ENCODE data around the gene AIF1L. TPM values are rescaled to one million over a fixed set of nuclear protein-coding genes. Genes with fewer than 3 reads are reported as not detected.

AIF1L gene
- total and polyA plus RNA-seq, 2 of the 13 experiments (the other 11 are each of a cell fraction or from before 2014, with no cell fraction given), result 12.4 to 36.5 TPM

GRCh38 chr9:131105952-131106351, 9.6 kb downstream of the AIF1L start:
- TF ChIP-seq SMC3 (IDR thresholded peaks at IDR 0.05; ENCODE audit: low read length) (no peak), GPN1 (CRISPR knock-in tag; IDR thresholded peaks at IDR 0.05; ENCODE audit: borderline replicate concordance) (no peak)
- FAIRE-seq, result no peak
- H3K4me3 ChIP-seq (replicated peaks in 1 of 3; ENCODE audit: insufficient read depth in 1 of 3, low read depth in 2 of 3, low read length in 3 of 3), result no peak overlapping the region
- no peaks in the 10 kb centered on the region for H3K27me3 ChIP-seq (ENCODE audit: control insufficient read depth in 1 of 2, insufficient read depth in 2 of 2, low read length in 2 of 2)
- no peak overlapping the region for H3K9ac ChIP-seq (ENCODE audit: insufficient read depth, low read depth, low read length)
- ATAC-seq, result no peak
- H3K4me1 ChIP-seq (ENCODE audit: insufficient read depth, low read length), result peaks cover 1% of the 10 kb centered on the region
- no peak overlapping the region for H3K4me2 ChIP-seq (ENCODE audit: low read depth, low read length)
- in situ Hi-C loops (cut with HindIII; ENCODE audit: extremely low pct_ligation_motif_present, low pct_unique_long_range_greater_than_20kb), result no loop called here
- POLR2A ChIA-PET, result no interaction called here
- CTCF ChIA-PET (ENCODE audit: low intra/inter-chr PET ratio, low total read pairs), result no interaction called here
- intact Hi-C loops (cut with micrococcal nuclease; ENCODE audit: unreplicated experiment), result no loop called here
- WGBS (ENCODE audit: low lambda C conversion rate), result 93% methylated on average over 8 of the region's 8 CpGs
- DNase-seq (ENCODE audit: low spot score), result no peak
- H3K36me3 ChIP-seq (replicated peaks in 1 of 2; ENCODE audit: control insufficient read depth in 1 of 2, insufficient read depth in 2 of 2, low read length in 2 of 2), result no peaks in the 10 kb centered on the region
- no peak overlapping the region for H3K27ac ChIP-seq (ENCODE audit: extremely low read length, insufficient read depth, low read length)
- H2AFZ ChIP-seq (ENCODE audit: low read length), result no peak overlapping the region
- no peaks in the 10 kb centered on the region for H3K9me3 ChIP-seq (ENCODE audit: low read length)
- no peaks in the 10 kb centered on the region for H3K79me2 ChIP-seq (ENCODE audit: insufficient read depth, low read length)
- no TSS peak for BruUV-seq (replicated peaks)
- no peaks in the 10 kb centered on the region for H4K20me1 ChIP-seq (ENCODE audit: insufficient read depth, low read length)

- WGBS (ENCODE audit: low lambda C conversion rate), result 84% methylated on average over 8 of the region's 8 CpGs
- no peaks in the 10 kb centered on the region for H3K79me2 ChIP-seq (ENCODE audit: insufficient read depth, low read length)
- ChIA-PET CTCF (ENCODE audit: low intra/inter-chr PET ratio, low total read pairs) (no interaction called here), POLR2A (interaction anchor here (1.4 kb wide), 1 partner anchor 10 kb away, joined by 4 read pairs; no protein-coding TSS in a partner anchor)
- DNase-seq (ENCODE audit: low spot score) (no peak), FAIRE-seq (no peak), ATAC-seq (no peak)
- no TSS peak for BruUV-seq (replicated peaks)
- H4K20me1 ChIP-seq (ENCODE audit: insufficient read depth, low read length), result no peaks in the 10 kb centered on the region
- peaks cover 17% of the 10 kb centered on the region for H3K4me1 ChIP-seq (ENCODE audit: insufficient read depth, low read length)
- H3K36me3 ChIP-seq (replicated peaks in 1 of 2; ENCODE audit: control insufficient read depth in 1 of 2, insufficient read depth in 2 of 2, low read length in 2 of 2), result no peaks in the 10 kb centered on the region
- in situ Hi-C loops (cut with HindIII; ENCODE audit: extremely low pct_ligation_motif_present, low pct_unique_long_range_greater_than_20kb) (no loop called here), intact Hi-C loops (cut with micrococcal nuclease; ENCODE audit: unreplicated experiment) (no loop called here)
- H3K27ac ChIP-seq (ENCODE audit: extremely low read length, insufficient read depth, low read length), result no peak overlapping the region
- no peak overlapping the region for H2AFZ ChIP-seq (ENCODE audit: low read length)
- TF ChIP-seq U2AF2 (IDR thresholded peaks at IDR 0.05; ENCODE audit: low read depth, low read length), result no peak
- TF ChIP-seq MED1 (CRISPR knock-in tag; IDR thresholded peaks at IDR 0.05), result no peak
- TF ChIP-seq ZBTB7B (CRISPR knock-in tag; IDR thresholded peaks at IDR 0.05), result no peak
- TF ChIP-seq, protein P1, sequence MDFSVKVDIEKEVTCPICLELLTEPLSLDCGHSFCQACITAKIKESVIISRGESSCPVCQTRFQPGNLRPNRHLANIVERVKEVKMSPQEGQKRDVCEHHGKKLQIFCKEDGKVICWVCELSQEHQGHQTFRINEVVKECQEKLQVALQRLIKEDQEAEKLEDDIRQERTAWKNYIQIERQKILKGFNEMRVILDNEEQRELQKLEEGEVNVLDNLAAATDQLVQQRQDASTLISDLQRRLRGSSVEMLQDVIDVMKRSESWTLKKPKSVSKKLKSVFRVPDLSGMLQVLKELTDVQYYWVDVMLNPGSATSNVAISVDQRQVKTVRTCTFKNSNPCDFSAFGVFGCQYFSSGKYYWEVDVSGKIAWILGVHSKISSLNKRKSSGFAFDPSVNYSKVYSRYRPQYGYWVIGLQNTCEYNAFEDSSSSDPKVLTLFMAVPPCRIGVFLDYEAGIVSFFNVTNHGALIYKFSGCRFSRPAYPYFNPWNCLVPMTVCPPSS (IDR thresholded peaks at IDR 0.05), result no peak
- no peak for TF ChIP-seq ZNF12 (CRISPR knock-in tag; IDR thresholded peaks at IDR 0.05)
- no peak for TF ChIP-seq RARG (CRISPR knock-in tag; IDR thresholded peaks at IDR 0.05; ENCODE audit: low read depth)
- no peak for TF ChIP-seq ZNF431 (CRISPR knock-in tag; IDR thresholded peaks at IDR 0.05; ENCODE audit: borderline replicate concordance, low read depth)
- TF ChIP-seq, protein P2, sequence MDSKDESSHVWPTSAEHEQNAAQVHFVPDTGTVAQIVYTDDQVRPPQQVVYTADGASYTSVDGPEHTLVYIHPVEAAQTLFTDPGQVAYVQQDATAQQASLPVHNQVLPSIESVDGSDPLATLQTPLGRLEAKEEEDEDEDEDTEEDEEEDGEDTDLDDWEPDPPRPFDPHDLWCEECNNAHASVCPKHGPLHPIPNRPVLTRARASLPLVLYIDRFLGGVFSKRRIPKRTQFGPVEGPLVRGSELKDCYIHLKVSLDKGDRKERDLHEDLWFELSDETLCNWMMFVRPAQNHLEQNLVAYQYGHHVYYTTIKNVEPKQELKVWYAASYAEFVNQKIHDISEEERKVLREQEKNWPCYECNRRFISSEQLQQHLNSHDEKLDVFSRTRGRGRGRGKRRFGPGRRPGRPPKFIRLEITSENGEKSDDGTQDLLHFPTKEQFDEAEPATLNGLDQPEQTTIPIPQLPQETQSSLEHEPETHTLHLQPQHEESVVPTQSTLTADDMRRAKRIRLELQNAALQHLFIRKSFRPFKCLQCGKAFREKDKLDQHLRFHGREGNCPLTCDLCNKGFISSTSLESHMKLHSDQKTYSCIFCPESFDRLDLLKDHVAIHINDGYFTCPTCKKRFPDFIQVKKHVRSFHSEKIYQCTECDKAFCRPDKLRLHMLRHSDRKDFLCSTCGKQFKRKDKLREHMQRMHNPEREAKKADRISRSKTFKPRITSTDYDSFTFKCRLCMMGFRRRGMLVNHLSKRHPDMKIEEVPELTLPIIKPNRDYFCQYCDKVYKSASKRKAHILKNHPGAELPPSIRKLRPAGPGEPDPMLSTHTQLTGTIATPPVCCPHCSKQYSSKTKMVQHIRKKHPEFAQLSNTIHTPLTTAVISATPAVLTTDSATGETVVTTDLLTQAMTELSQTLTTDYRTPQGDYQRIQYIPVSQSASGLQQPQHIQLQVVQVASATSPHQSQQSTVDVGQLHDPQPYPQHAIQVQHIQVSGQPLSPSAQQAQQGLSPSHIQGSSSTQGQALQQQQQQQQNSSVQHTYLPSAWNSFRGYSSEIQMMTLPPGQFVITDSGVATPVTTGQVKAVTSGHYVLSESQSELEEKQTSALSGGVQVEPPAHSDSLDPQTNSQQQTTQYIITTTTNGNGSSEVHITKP (CRISPR knock-in tag; IDR thresholded peaks at IDR 0.05; ENCODE audit: low read depth), result no peak
- no peak for TF ChIP-seq SCMH1 (CRISPR knock-in tag; IDR thresholded peaks at IDR 0.05; ENCODE audit: borderline replicate concordance)
- TF ChIP-seq ZNF737 (CRISPR knock-in tag; IDR thresholded peaks at IDR 0.05; ENCODE audit: borderline replicate concordance), result no peak
- TF ChIP-seq MIER3 (CRISPR knock-in tag; IDR thresholded peaks at IDR 0.05; ENCODE audit: borderline replicate concordance), result no peak
- TF ChIP-seq MTA3 (CRISPR knock-in tag; IDR thresholded peaks at IDR 0.05), result no peak
- no peaks in the 10 kb centered on the region for H3K27me3 ChIP-seq (ENCODE audit: control insufficient read depth in 1 of 2, insufficient read depth in 2 of 2, low read length in 2 of 2)
- no peak overlapping the region for H3K4me2 ChIP-seq (ENCODE audit: low read depth, low read length)
- no peak overlapping the region for H3K4me3 ChIP-seq (replicated peaks in 1 of 3; ENCODE audit: insufficient read depth in 1 of 3, low read depth in 2 of 3, low read length in 3 of 3)
- no peak overlapping the region for H3K9ac ChIP-seq (ENCODE audit: insufficient read depth, low read depth, low read length)
- no peaks in the 10 kb centered on the region for H3K9me3 ChIP-seq (ENCODE audit: low read length)
These were observed 11.4 kb downstream of the AIF1L start for GRCh38 chr9:131107760-131108159.
